Peyer's patch (tissue), 4 donors: ENCODE results near the gene PROM1. TPM values are rescaled to one million over a fixed set of nuclear protein-coding genes. Genes with fewer than 3 reads are reported as not detected.

ENCODE experiments used
- DNase-seq, 3 donors: peaks; one replicate each; pipeline ENCODE4 v3.0.0-alpha.2; 2017 to 2019
- H3K27ac ChIP-seq, 4 donors: fragments of 200-600 bp; sonication (generic); one replicate each; pipeline ENCODE4 v1.5.1; 2016 to 2019
- H3K27me3 ChIP-seq, 2 donors: fragments of 200-600 bp; sonication (generic); one replicate each; pipeline ENCODE4 v1.5.1; 2019
- H3K36me3 ChIP-seq, 3 donors: fragments of 200-600 bp; sonication (generic); one replicate each; pipeline ENCODE4 v1.5.1; 2016 to 2019
- H3K4me1 ChIP-seq, 4 donors: fragments of 200-600 bp; sonication (generic); one replicate each; pipeline ENCODE4 v1.5.1; 2016 to 2019
- H3K4me3 ChIP-seq, 4 donors: fragments of 200-600 bp; sonication (generic); 1 replicate in 3 of 4; 2 replicates in 1 of 4; pipeline ENCODE4 v1.5.1; 2016 to 2019; ENCODE audit warnings: mild to moderate bottlenecking in 1 of 4
- H3K9me3 ChIP-seq, 4 donors: fragments of 200-600 bp; sonication (generic); one replicate each; pipeline ENCODE4 v1.5.1; 2016 to 2019; ENCODE audit warnings: mild to moderate bottlenecking in 1 of 4
- CTCF ChIP-seq, 6 experiments: fragments of 450-650 bp in 4 of 6; fragments of 200-600 bp in 2 of 6; sonication (generic) in 1 of 6; IDR thresholded peaks; one replicate each; pipeline ENCODE4 v1.5.1; 2017 to 2019; ENCODE audit warnings: antibody characterized with exemption in 6 of 6, mild to moderate bottlenecking in 3 of 6, moderate library complexity in 1 of 6
- POLR2A ChIP-seq, 2 donors: fragments of 450-650 bp; IDR thresholded peaks; one replicate each; pipeline ENCODE4 v1.5.1; 2017; ENCODE audit warnings: antibody characterized with exemption in 2 of 2, mild to moderate bottlenecking in 2 of 2, moderate library complexity in 2 of 2
- total RNA-seq, 4 donors: library from RNA; depleted of rRNA; stranded (reverse); fragments of >200 nt; gene quantifications; one replicate each; pipeline ENCODE4 v1.1.0, GENCODE V29; 2016

The PROM1 gene
- total RNA-seq, 4 donors from 2014 or later, result 33.8 to 128 (median 58.9) TPM

- H3K27me3 ChIP-seq, result no peaks in the 10 kb centered on the region
- TF ChIP-seq CTCF (IDR thresholded peaks at IDR 0.05), result no peak
- no peak for TF ChIP-seq POLR2A (IDR thresholded peaks at IDR 0.05)
- peaks cover 0 to 14% (median 0%) of the 10 kb centered on the region in 3 donors for H3K36me3 ChIP-seq
Measured at GRCh38 chr4:16062601-16063000, 21.2 kb downstream of the PROM1 start.

GRCh38 chr4:16056681-16057385, 27.0 kb downstream of the PROM1 start:
- no peak for DNase-seq
- TF ChIP-seq CTCF (IDR thresholded peaks at IDR 0.05) (no peak), POLR2A (IDR thresholded peaks at IDR 0.05) (no peak)
- H3K27ac ChIP-seq, result peak overlapping the region in 1 of 4 donors; percentile 35

More at GRCh38 chr4:16062601-16063000, 21.2 kb downstream of the PROM1 start:
- Histone ChIP-seq H3K9me3 (no peaks in the 10 kb centered on the region), H3K4me3 (no peak overlapping the region), H3K4me1 (no peaks in the 10 kb centered on the region), H3K27ac (no peak overlapping the region)
- DNase-seq, result no peak

GRCh38 chr4:16055873-16056272, 27.9 kb downstream of the PROM1 start:
- no peaks in the 10 kb centered on the region for H3K27me3 ChIP-seq
- H3K4me3 ChIP-seq, result no peak overlapping the region
- TF ChIP-seq POLR2A (IDR thresholded peaks at IDR 0.05) (no peak), CTCF (IDR thresholded peaks at IDR 0.05) (no peak)
- H3K36me3 ChIP-seq, result no peaks in the 10 kb centered on the region
- DNase-seq, result no peak
- no peak overlapping the region for H3K27ac ChIP-seq
- H3K9me3 ChIP-seq, result no peaks in the 10 kb centered on the region
- no peaks in the 10 kb centered on the region for H3K4me1 ChIP-seq

More at GRCh38 chr4:16056681-16057385, 27.0 kb downstream of the PROM1 start:
- Histone ChIP-seq H3K4me1 (no peaks in the 10 kb centered on the region), H3K9me3 (no peaks in the 10 kb centered on the region), H3K27me3 (no peaks in the 10 kb centered on the region), H3K36me3 (no peaks in the 10 kb centered on the region), H3K4me3 (no peak overlapping the region)

- TF ChIP-seq CTCF (IDR thresholded peaks at IDR 0.05) (no peak), POLR2A (IDR thresholded peaks at IDR 0.05) (no peak)
- H3K4me1 ChIP-seq, result no peaks in the 10 kb centered on the region
- no peaks in the 10 kb centered on the region for H3K9me3 ChIP-seq
- no peak overlapping the region for H3K27ac ChIP-seq
- no peaks in the 10 kb centered on the region for H3K36me3 ChIP-seq
- no peaks in the 10 kb centered on the region for H3K27me3 ChIP-seq
- DNase-seq, result no peak
- H3K4me3 ChIP-seq, result no peak overlapping the region
Measured at GRCh38 chr4:16055471-16055870, 28.4 kb downstream of the PROM1 start.

GRCh38 chr4:16052939-16053338, 30.9 kb downstream of the PROM1 start:
- Histone ChIP-seq H3K27me3 (no peaks in the 10 kb centered on the region), H3K36me3 (no peaks in the 10 kb centered on the region), H3K27ac (no peak overlapping the region), H3K4me3 (no peak overlapping the region), H3K9me3 (no peaks in the 10 kb centered on the region), H3K4me1 (no peaks in the 10 kb centered on the region)
- TF ChIP-seq POLR2A (IDR thresholded peaks at IDR 0.05) (no peak), CTCF (IDR thresholded peaks at IDR 0.05) (no peak)
- no peak for DNase-seq
